GM21381 (cell line): ENCODE measurements around the gene VAV1.
"Not testable (repeated sequence)": the region's sequence is repeated elsewhere in the genome, so short reads cannot be mapped to it uniquely, and the experiment has no call there.

Experiments
- ATAC-seq: cut with Tn5 transposase; IDR thresholded peaks from one replicate; pipeline ENCODE4 v1.9.1; 2021; ENCODE audit warnings: mild to moderate bottlenecking, moderate library complexity; ENCODE audit not compliant: unreplicated experiment

VAV1 gene

DNA sequence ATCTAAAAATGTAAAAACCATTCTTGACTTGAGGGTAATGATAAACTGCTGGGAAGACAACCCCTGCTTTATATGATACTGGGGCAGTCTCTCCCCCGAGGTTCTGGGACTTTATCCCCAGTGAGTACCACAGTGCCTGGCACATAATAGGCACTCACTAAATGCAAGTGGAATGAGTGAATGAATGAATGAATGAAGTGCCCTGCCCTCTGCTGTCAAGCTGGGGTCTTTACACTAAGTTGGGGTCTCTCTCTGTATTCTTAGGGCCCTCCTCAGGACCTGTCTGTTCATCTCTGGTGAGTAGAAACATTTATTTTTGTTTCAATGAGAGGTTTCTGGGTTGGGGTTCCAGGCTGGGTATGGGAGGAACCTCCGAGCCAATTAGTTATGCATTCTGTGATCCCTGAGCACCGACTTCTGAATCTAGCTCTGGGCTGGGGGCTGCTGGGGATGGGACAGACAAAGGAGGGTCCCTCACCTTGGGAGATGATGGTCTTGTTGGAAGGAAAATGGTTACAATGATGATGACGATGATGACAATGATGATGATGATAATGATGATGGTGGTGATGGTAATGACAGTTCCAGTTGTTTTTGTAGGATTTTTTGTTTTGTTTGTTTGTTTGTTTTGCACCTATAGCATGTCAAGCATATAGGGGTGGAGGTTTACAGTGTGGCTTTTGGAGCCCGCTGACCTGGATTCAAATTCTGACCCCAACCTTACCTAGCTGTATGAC is 70.5 kb downstream of the VAV1 start:
- no peak for ATAC-seq

DNA sequence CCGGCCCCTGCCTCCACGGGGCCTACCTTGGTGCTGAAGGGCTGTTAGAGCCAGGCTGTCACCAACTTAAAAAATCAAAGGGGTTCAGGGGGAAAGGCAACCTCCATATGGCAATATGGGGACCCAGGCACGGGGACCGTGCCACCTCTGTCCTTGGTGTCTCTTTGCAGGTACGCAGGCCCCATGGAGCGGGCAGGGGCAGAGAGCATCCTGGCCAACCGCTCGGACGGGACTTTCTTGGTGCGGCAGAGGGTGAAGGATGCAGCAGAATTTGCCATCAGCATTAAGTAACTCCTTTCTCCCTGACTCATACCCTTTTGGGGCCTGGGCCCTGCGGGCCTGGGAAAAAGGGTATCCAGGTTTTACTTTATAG is 75.3 kb downstream of the VAV1 start:
- ATAC-seq, result no peak

- no peak for ATAC-seq
Measured at GRCh38 chr19:6848986-6849385, 76.5 kb downstream of the VAV1 start.

DNA sequence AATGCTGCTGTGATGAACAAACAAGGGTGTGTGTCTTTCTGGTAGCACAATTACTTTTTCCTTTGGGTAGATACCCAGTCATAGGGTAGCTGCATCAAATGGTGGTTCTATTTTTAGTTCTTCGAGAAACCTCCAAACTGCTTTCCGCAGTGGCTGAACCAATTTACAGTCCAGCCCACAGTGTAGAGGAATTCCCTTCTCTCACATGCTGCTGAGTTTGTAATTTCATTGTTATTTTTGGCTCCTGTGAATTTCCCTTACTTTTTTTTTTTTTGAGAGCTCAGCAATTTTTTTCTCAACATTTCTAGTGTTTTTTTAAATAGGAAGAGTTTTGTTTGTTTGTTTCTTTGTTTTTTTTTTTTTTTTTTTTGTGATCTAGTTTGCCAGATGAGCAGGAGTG is 77.4 kb downstream of the VAV1 start:
- no peak for ATAC-seq

- no peak for ATAC-seq
Measured at GRCh38 chr19:6851359-6851758, 78.9 kb downstream of the VAV1 start.

DNA sequence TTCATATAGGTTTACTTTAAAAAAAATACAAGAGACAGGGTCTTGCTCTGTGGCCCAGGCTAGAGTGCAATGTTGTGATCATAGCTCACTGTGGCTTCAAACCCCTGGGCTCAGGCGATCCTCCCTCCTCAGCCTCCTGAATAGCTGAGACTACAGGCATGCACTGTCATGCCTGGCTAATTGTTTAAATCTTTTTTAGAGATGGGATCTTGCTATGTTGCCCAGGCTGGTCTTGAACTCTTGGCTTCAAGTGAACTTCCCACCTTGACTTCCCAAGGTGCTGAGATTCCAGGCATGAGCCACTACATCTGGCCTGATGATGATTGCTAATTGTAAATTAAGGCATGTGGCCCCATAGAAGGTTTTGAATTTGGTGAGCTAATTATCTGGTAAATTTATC is 79.5 kb downstream of the VAV1 start:
- ATAC-seq, result no peak

DNA sequence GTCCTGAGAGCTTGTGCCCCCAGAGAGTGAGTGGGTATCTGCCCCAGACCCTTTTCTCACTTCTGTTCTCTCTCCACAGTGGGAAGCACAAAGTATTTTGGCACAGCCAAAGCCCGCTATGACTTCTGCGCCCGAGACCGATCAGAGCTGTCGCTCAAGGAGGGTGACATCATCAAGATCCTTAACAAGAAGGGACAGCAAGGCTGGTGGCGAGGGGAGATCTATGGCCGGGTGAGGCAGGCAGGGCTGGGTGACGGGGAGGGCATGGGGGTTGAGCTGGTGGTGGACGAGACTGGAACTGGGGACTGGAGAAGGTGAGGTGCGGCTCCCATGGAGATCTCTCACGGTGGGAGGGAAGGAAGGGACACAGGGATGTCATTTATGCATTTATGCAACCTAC is 81.4 kb downstream of the VAV1 start:
- no peak for ATAC-seq

DNA sequence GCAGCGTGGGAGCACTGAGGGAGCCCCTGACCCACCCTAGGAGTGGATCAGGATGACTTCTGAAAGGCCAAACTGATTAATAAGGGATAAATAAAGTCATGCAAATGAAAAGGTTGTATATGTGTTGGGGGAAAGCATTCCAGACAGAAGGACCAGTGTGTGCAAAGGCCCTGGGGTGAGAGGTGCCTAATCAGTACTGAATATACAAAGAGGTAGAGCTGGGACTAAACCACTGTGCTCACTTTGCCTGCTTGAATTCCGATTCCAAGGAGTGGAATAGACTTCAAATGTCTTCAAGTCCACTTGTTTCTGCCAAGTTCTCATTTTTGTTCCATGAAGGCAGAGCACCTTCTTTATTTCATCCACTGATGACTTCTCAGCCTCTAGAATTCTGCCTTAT is 82.2 kb downstream of the VAV1 start:
- no peak for ATAC-seq

GRCh38 chr19:6856749-6857372 is 84.4 kb downstream of the VAV1 start:
- ATAC-seq, result no peak

- no peak for ATAC-seq
Measured at GRCh38 chr19:6861683-6862286, 89.3 kb downstream of the VAV1 start.

- ATAC-seq, result peak; percentile 63
Measured at GRCh38 chr19:6862673-6863078, 90.2 kb downstream of the VAV1 start.

DNA sequence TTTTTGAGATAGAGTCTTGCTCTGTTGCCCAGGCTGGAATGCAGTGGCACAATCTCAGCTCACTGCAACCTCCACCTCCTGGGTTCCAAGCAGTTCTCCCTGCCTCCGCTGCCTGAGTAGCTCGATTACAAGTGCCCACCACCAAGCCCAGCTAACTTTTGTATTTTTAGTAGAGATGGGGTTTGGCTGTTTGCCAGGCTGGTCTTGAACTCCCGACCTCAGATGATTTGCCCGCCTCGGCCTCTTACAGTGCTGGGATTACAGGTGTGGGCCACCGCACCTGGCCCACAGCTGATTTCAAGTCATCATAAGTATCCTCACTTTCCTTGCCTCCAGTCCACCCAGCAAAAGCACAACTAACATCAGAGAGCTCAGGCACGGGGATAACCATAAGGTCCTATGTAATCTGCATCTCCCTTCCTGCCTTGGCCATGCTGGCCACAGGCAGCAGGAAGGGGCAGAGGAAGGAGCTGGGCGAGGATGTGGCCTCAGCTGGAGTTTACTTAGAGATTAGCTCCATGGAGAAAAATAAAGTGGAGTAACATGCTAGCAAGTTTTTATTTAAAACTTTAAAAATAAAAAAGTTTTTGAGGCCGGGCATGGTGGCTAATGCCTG is 91.9 kb downstream of the VAV1 start:
- no peak for ATAC-seq

DNA sequence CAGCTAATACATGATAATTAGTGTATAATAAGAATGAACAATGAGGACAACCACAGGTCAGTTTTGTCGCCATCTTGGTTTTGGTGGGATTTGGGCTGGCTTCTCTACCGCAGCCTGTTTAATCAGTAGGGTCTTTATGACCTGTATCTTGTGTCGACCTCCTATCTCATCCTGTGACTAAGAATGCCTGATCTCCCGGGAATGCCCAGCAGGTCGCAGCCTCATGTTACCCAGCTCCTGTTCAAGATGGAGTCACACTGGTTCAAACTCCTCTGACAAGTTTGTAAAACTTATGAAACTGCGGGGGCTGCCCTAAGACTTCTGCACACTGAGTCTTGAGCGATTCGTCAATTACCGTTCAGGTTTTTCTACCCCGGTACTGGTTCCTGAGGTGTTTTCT is 93.3 kb downstream of the VAV1 start:
- ATAC-seq, result no peak

DNA sequence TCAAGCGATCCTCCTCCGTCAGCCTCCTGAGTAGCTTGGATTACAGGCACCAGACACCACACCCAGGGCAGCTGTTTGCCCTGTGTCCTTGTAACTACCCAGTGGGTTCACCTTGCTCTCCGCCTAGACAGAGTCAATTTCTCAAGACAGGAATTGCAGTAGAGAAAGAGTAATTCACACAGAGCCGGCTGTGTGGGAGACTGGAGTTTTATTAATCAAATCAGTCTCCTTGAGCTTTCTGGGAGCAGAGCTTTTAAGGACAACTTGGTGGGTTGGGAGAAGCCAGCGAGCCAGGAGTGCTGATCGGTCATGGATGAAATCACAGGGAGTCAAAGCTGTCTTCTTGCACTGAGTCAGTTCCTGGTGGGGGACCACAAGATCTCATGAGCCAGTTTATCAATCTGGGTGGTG is 94.2 kb downstream of the VAV1 start:
- ATAC-seq, result no peak

DNA sequence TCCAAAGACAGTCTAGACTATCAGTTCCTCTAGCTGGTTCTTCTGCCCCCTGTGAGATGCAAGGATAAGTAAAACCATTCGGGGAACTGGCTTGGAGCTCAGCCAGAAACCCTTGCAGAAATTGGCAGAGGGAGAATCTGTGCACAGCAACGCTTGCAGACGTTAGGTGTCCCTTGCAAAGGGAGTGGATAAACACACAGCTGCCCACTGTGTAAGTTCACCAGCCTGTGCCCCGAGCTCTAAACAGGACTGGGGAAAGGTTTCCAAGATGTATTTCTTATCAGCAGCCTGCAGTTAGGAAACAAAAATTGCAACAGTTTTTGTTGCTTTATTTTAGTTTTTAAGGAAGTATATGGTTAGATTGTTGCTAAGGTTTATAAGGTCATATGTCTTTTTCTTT is 95.8 kb downstream of the VAV1 start:
- no peak for ATAC-seq

DNA sequence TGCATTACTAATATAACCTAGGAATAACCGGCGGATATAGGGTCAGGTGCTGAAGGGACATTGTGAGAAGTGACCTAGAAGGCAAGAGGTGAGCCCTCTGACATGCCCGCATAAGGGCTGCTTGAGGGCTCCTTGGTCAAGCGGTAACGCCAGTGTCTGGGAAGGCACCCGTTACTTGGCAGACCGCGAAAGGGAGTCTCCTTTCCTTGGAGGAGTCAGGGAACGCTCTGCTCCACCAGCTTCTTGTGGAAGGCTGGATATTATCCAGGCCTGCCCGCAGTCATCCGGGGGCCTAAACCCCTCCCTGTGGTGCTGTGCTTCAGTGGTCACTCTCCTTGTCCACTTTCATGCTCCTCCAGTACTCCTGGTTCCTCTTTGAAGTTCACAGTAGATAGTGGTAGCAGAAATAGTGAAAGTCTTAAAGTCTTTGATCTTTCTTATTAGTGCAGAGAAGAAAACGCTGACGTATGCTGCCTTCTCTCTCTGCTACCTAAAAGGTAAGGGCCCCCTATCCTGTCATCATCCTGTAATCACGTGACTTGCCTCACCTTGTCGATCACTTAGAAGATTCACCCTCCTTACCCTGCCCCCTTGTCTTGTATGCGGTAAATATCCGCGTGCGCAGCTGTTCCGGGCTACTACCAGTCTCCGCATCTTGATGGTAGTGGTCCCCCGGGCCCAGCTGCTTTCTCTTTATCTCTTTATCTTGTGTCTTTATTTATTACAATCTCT is 96.8 kb downstream of the VAV1 start:
- ATAC-seq, result not testable (repeated sequence)

- ATAC-seq, result no peak
Measured at GRCh38 chr19:6873708-6874431, 101.4 kb downstream of the VAV1 start.

- ATAC-seq, result no peak
Measured at GRCh38 chr19:6875218-6875617, 102.7 kb downstream of the VAV1 start.

- ATAC-seq, result no peak
Measured at GRCh38 chr19:6876748-6877147, 104.2 kb downstream of the VAV1 start.

DNA sequence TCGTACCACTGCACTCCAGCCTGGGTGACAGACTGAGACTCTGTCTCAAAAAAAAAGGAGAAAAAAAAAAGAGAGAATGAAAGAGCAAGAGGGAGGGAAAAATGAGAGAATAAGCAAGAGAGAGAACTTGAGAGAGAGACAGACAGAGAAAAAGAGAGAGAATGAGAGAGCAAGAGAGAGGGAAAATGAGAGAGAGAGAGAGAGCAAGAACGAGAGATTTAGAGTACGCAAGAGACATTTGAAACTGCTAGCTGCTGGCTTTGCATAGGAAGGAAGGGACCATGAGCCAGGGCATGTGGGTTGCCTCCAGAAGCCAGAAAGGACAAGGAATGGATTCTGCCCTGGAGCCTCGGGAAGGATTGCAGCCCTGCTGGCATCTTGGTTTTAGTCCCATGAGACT is 105.3 kb downstream of the VAV1 start:
- ATAC-seq, result no peak
